ENCODE measurements around the gene ATG2A.

Gene ATG2A

GRCh38 chr11:64917663-64917995 lies 620 bp upstream of the ATG2A start:
- Mint-ChIP-seq H3K4me1 (peaks cover 15% of the 10 kb centered on the region), H3K27me3 (no peaks in the 10 kb centered on the region), H3K27ac (peak overlapping the region; percentile 94), H3K36me3 (peaks cover 2% of the 10 kb centered on the region), H3K4me3 (peak overlapping the region; percentile 84), H3K9me3 (no peaks in the 10 kb centered on the region)
- DNase-seq (ENCODE audit: low spot score in 2 of 2) (no peak), ATAC-seq (ENCODE audit: low read depth) (no peak)

DNA sequence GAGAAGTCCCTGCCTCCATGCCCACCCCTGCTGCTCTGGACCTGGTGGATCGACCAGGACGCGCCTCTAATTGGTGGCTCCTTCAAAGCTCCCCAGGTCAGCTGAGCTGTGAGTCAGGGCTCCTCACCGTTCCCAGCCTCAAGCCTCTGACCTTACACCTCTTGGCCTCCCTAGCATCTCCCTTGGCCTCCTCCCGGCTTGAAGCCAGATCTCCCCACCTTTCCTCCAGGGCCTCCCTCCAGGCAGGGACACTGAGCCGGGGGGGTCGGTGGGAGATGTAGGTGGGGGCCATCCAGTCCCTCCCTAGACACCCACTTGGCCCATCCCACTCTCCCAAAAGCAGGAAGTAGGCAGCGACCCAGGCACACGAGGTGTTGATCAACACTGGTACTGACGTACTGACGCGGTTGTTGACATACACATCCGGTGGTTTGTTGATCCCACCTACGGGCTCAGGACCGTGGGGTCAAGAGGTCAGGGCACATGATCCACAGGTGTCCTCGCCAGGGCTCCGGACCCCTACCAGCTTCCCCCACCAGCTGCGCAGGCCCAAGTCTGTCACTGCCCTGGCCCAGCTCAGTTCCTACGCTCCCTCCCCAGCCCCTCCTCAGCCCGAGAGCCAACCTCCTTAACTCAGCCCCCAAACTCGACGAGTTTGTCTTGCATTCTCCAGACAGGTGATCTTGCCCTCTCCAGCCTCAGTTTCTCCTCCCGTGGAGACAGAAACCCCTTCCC lies 802 bp downstream of the ATG2A start:
- Mint-ChIP-seq H3K27ac (peak overlapping the region; percentile 94), H3K27me3 (no peaks in the 10 kb centered on the region), H3K4me1 (peaks cover 20% of the 10 kb centered on the region), H3K36me3 (peaks cover 10% of the 10 kb centered on the region), H3K9me3 (no peaks in the 10 kb centered on the region), H3K4me3 (peak overlapping the region; percentile 84)
- ATAC-seq (ENCODE audit: low read depth) (peak; percentile 6), DNase-seq (ENCODE audit: low spot score in 2 of 2) (peak in 1 of 2 donors; percentile 22)

GRCh38 chr11:64915376-64915887 lies 1.6 kb downstream of the ATG2A start:
- Mint-ChIP-seq H3K27ac (peak overlapping the region; percentile 94), H3K27me3 (no peaks in the 10 kb centered on the region)

GRCh38 chr11:64914123-64914522 lies 2.9 kb downstream of the ATG2A start:
- no peaks in the 10 kb centered on the region for H3K9me3 Mint-ChIP-seq
- H3K27me3 Mint-ChIP-seq, result no peaks in the 10 kb centered on the region
- peaks cover 20% of the 10 kb centered on the region for H3K4me1 Mint-ChIP-seq
- ATAC-seq (ENCODE audit: low read depth), result no peak
- H3K36me3 Mint-ChIP-seq, result peaks cover 21% of the 10 kb centered on the region
- H3K4me3 Mint-ChIP-seq, result no peak overlapping the region
- DNase-seq (ENCODE audit: low spot score in 2 of 2), result no peak
- H3K27ac Mint-ChIP-seq, result no peak overlapping the region

More at GRCh38 chr11:64915376-64915887, 1.6 kb downstream of the ATG2A start:
- peaks cover 15% of the 10 kb centered on the region for H3K36me3 Mint-ChIP-seq
- peaks cover 20% of the 10 kb centered on the region for H3K4me1 Mint-ChIP-seq
- H3K9me3 Mint-ChIP-seq, result no peaks in the 10 kb centered on the region
- ATAC-seq (ENCODE audit: low read depth), result no peak
- H3K4me3 Mint-ChIP-seq, result peak overlapping the region; percentile 84
- no peak for DNase-seq (ENCODE audit: low spot score in 2 of 2)

DNA sequence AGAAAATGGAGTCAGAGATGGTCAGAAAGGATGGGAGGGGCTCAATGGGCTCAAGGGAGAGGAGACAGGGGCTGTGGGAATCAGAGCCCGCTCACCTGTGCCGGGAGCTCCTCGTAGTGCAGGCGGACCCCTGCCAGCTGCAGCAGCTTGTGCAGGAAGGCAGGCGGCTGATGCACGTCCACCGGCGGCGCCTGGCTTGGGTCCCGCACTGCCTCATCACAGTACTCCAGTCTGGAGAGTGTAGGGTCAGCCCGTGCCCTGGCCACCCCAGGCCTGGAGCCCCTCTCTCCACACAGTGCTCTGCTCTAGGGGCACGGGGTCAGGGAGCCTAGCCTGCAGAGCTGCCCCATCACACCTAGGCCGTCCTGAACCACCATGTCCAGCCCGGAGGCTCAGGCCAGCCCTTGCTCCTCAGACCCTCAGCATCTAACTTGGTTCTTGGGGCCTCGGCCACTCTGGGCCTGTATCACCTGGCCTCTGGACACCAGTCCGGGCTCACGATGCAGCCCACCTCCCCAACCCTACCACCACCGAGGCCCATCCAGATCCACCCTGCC lies 3.8 kb downstream of the ATG2A start:
- no peak for DNase-seq (ENCODE audit: low spot score in 2 of 2)
- Mint-ChIP-seq H3K4me3 (no peak overlapping the region), H3K27me3 (no peaks in the 10 kb centered on the region), H3K4me1 (peaks cover 20% of the 10 kb centered on the region), H3K9me3 (no peaks in the 10 kb centered on the region), H3K36me3 (peaks cover 21% of the 10 kb centered on the region), H3K27ac (no peak overlapping the region)
- ATAC-seq (ENCODE audit: low read depth), result no peak

- no peak overlapping the region for H3K27ac Mint-ChIP-seq
Observed at GRCh38 chr11:64911689-64912088, 5.3 kb downstream of the ATG2A start.

GRCh38 chr11:64911142-64911541 lies 5.9 kb downstream of the ATG2A start:
- no peaks in the 10 kb centered on the region for H3K9me3 Mint-ChIP-seq
- H3K27ac Mint-ChIP-seq, result no peak overlapping the region
- H3K4me3 Mint-ChIP-seq, result no peak overlapping the region
- DNase-seq (ENCODE audit: low spot score in 2 of 2), result no peak
- H3K4me1 Mint-ChIP-seq, result peaks cover 8% of the 10 kb centered on the region
- no peak for ATAC-seq (ENCODE audit: low read depth)
- H3K36me3 Mint-ChIP-seq, result peaks cover 25% of the 10 kb centered on the region
- H3K27me3 Mint-ChIP-seq, result no peaks in the 10 kb centered on the region

More at GRCh38 chr11:64911689-64912088, 5.3 kb downstream of the ATG2A start:
- Mint-ChIP-seq H3K4me1 (peaks cover 13% of the 10 kb centered on the region), H3K4me3 (no peak overlapping the region), H3K27me3 (no peaks in the 10 kb centered on the region), H3K36me3 (peaks cover 25% of the 10 kb centered on the region), H3K9me3 (no peaks in the 10 kb centered on the region)
- ATAC-seq (ENCODE audit: low read depth) (no peak), DNase-seq (ENCODE audit: low spot score in 2 of 2) (no peak)

DNA sequence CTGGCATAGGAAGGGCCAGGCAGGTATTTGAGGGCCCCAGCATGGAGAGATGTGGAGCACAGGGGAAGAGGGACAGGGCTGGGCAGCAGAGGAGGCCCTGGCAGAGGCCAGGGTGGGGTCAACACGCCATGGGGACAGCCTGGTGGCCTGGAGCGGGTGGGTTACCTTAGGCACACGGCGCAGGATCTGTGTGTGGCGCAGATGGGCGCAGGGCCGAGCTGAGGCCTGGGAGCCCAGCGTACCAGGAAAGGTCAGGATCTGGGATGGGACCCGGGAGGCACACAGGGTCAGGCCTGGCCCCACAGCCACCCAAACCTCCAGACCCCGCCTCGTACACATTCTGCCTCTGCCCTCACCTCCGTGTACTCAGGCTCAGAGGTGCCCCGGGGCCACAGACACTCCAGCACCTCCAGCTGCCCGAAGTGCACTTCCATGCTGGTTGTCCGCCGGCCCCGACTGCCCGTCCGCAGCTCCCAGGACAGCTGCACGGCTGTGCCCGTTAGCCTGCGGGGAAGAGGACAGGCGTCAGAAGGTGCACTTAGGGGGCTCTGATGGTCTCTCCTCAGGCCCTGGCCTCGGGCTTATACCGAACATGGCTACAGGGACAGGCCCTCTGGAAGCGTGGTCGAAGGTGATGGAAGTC lies 6.4 kb downstream of the ATG2A start:
- Mint-ChIP-seq H3K27me3 (no peaks in the 10 kb centered on the region), H3K36me3 (peaks cover 28% of the 10 kb centered on the region), H3K4me3 (no peak overlapping the region), H3K9me3 (no peaks in the 10 kb centered on the region), H3K27ac (no peak overlapping the region), H3K4me1 (peaks cover 4% of the 10 kb centered on the region)
- no peak for ATAC-seq (ENCODE audit: low read depth)
- no peak for DNase-seq (ENCODE audit: low spot score in 2 of 2)

DNA sequence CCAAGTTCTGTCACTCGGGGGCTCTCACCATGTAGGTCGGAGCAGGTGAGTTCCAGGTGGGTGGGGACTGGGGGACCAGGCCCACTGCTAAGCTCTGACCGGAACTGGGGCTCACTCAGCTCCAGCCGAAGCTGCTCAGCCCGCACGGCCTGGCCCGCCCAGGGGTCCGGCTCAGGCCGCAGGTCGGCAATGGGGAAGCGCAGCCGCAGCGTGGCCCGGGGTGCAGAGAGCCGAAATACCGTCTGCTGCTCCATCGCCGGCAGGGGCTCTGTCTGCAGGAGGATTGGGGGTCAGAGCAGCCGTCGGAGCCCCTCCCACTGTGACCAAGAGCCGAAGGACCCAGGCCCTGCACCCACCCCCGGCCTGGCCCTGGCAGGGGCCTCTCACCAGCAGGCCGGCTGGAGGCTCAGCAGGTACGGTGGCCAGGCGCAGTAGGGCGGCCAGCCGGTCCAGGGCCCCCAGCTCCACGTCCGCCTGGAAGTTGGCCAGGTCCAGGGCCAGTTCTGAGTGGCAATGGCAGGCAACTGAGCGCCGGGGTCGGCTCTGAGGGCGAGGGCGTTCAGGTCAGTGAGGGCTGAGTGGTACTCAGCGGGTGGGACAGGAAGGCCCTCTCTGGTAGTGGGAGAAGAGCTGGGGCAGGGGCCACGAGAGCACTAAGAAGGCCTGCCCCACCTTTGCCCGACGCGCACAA lies 7.2 kb downstream of the ATG2A start:
- no peaks in the 10 kb centered on the region for H3K9me3 Mint-ChIP-seq
- ATAC-seq (ENCODE audit: low read depth), result no peak
- peaks cover 30% of the 10 kb centered on the region for H3K36me3 Mint-ChIP-seq

GRCh38 chr11:64908766-64909165 lies 8.2 kb downstream of the ATG2A start:
- ATAC-seq (ENCODE audit: low read depth) (no peak), DNase-seq (ENCODE audit: low spot score in 2 of 2) (no peak)
- H3K4me3 Mint-ChIP-seq, result no peak overlapping the region
- H3K36me3 Mint-ChIP-seq, result peaks cover 32% of the 10 kb centered on the region
- no peaks in the 10 kb centered on the region for H3K9me3 Mint-ChIP-seq
- no peak overlapping the region for H3K27ac Mint-ChIP-seq
- H3K27me3 Mint-ChIP-seq, result no peaks in the 10 kb centered on the region
- peaks cover 4% of the 10 kb centered on the region for H3K4me1 Mint-ChIP-seq

More for the DNA sequence above, 7.2 kb downstream of the ATG2A start:
- Mint-ChIP-seq H3K4me1 (peaks cover 4% of the 10 kb centered on the region), H3K27ac (no peak overlapping the region), H3K4me3 (no peak overlapping the region), H3K27me3 (no peaks in the 10 kb centered on the region)
- no peak for DNase-seq (ENCODE audit: low spot score in 2 of 2)

DNA sequence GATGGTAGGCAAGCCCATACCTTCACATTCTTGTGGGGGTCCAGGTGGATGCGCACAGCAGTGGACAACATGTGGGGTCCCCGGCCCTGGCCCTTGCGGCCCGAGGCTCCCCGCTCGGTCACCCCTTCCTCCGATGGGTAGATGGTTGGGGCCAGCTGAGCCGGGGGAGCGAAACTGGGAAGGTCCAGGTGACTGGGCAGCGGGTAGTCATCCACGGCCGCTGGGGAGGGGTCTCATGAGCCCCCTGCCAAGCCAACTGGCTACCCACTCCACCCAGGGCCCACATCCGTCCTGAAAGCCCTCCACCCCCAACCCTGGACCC lies 10.7 kb downstream of the ATG2A start:
- ATAC-seq (ENCODE audit: low read depth) (no peak), DNase-seq (ENCODE audit: low spot score in 2 of 2) (no peak)
- Mint-ChIP-seq H3K4me1 (no peaks in the 10 kb centered on the region), H3K27me3 (no peaks in the 10 kb centered on the region), H3K36me3 (peaks cover 22% of the 10 kb centered on the region), H3K4me3 (no peak overlapping the region), H3K9me3 (no peaks in the 10 kb centered on the region), H3K27ac (no peak overlapping the region)

DNA sequence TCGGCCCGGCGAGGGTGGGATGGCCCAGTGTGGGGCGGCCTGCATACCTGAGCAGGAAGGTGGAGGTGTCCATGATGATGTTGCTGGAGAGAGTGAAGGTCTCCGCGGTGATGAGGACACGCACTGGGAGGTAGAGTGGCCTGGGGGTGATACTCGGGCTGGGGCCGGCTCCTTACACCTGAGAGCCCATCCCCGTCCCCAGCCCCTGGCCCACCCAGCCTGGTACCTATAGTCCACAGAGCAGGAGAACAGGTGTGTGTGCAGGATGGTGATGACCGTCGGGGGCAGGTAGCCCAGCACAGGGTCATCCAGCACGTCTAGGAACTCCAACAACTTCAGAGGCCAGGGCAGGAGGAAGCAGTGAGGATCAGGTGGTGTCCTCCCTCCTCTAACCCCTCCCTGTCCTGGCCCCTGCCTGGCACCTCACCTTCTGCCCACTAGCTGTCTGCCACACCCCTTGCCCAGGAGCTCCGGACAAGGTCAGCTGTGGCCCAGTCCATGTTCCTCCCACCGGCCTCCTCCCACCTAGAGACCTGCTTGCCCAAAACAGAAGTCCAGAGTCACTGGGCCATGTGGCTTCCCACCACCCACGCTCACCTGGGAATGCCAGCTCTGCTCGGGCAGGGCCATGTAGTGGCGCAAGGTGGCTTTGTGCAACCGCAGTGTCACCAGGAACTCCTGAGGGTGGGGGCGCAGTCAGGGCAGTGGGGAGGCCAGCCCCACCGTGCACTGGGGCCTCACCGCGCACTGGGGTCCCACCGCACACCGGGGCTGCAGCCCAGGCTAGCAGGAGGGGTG lies 11.3 kb downstream of the ATG2A start:
- DNase-seq (ENCODE audit: low spot score in 2 of 2) (no peak), ATAC-seq (ENCODE audit: low read depth) (no peak)
- Mint-ChIP-seq H3K4me1 (no peaks in the 10 kb centered on the region), H3K36me3 (peaks cover 17% of the 10 kb centered on the region), H3K9me3 (no peaks in the 10 kb centered on the region), H3K4me3 (no peak overlapping the region), H3K27me3 (no peaks in the 10 kb centered on the region), H3K27ac (no peak overlapping the region)

- Mint-ChIP-seq H3K4me1 (peaks cover 4% of the 10 kb centered on the region), H3K27me3 (no peaks in the 10 kb centered on the region), H3K4me3 (no peak overlapping the region), H3K9me3 (no peaks in the 10 kb centered on the region), H3K36me3 (peaks cover 17% of the 10 kb centered on the region), H3K27ac (no peak overlapping the region)
- no peak for DNase-seq (ENCODE audit: low spot score in 2 of 2)
- ATAC-seq (ENCODE audit: low read depth), result no peak
Observed at GRCh38 chr11:64903291-64903833, 13.6 kb downstream of the ATG2A start.
